ENCODE measurements around the gene KCTD16.

The KCTD16 gene

GRCh38 chr5:144162686-144163085, 8.0 kb upstream of the KCTD16 start:
- Histone ChIP-seq H3K27ac (ENCODE audit: low read length) (no peak overlapping the region), H3K4me3 (ENCODE audit: low read length) (no peak overlapping the region), H3K27me3 (ENCODE audit: control insufficient read depth, insufficient read depth, low read length) (no peaks in the 10 kb centered on the region), H3K36me3 (ENCODE audit: control insufficient read depth, insufficient read depth, low read length) (peaks cover 9% of the 10 kb centered on the region; the same call in 1 of the 2 replicates), H3K4me1 (ENCODE audit: control insufficient read depth, insufficient read depth, low read length) (no peaks in the 10 kb centered on the region), H3K9me3 (ENCODE audit: control insufficient read depth, insufficient read depth, low read length) (no peaks in the 10 kb centered on the region)
- no CpG with 5 or more reads among the region's 1 CpG for WGBS (ENCODE audit: insufficient coverage, insufficient read length)
- DNase-seq (ENCODE audit: low read depth, low spot score): no peak

GRCh38 chr5:144166696-144167095, 4.0 kb upstream of the KCTD16 start:
- no peak overlapping the region for H3K4me3 ChIP-seq (ENCODE audit: low read length)
- H3K27ac ChIP-seq (ENCODE audit: low read length): no peak overlapping the region
- no peaks in the 10 kb centered on the region for H3K9me3 ChIP-seq (ENCODE audit: control insufficient read depth, insufficient read depth, low read length)
- no peak for DNase-seq (ENCODE audit: low read depth, low spot score)
- H3K27me3 ChIP-seq (ENCODE audit: control insufficient read depth, insufficient read depth, low read length): no peaks in the 10 kb centered on the region
- H3K36me3 ChIP-seq (ENCODE audit: control insufficient read depth, insufficient read depth, low read length): peaks cover 7% of the 10 kb centered on the region; the same call in 1 of the 2 replicates
- WGBS (ENCODE audit: insufficient coverage, insufficient read length): no CpG with 5 or more reads among the region's 1 CpG
- no peaks in the 10 kb centered on the region for H3K4me1 ChIP-seq (ENCODE audit: control insufficient read depth, insufficient read depth, low read length)

- no peak for DNase-seq (ENCODE audit: low read depth, low spot score)
- H3K4me3 ChIP-seq (ENCODE audit: low read length): no peak overlapping the region
- H3K4me1 ChIP-seq (ENCODE audit: control insufficient read depth, insufficient read depth, low read length): no peaks in the 10 kb centered on the region
- no peak overlapping the region for H3K27ac ChIP-seq (ENCODE audit: low read length)
- no peaks in the 10 kb centered on the region for H3K27me3 ChIP-seq (ENCODE audit: control insufficient read depth, insufficient read depth, low read length)
- no peaks in the 10 kb centered on the region for H3K9me3 ChIP-seq (ENCODE audit: control insufficient read depth, insufficient read depth, low read length)
- H3K36me3 ChIP-seq (ENCODE audit: control insufficient read depth, insufficient read depth, low read length): peaks cover 7% of the 10 kb centered on the region; the same call in 1 of the 2 replicates
- no CpG with 5 or more reads among the region's 3 CpGs for WGBS (ENCODE audit: insufficient coverage, insufficient read length)
Observed at GRCh38 chr5:144167998-144168397, 2.7 kb upstream of the KCTD16 start.

- no peak for DNase-seq (ENCODE audit: low read depth, low spot score)
- Histone ChIP-seq H3K27ac (ENCODE audit: low read length) (no peak overlapping the region), H3K9me3 (ENCODE audit: control insufficient read depth, insufficient read depth, low read length) (no peaks in the 10 kb centered on the region), H3K4me3 (ENCODE audit: low read length) (peak overlapping the region; percentile 96; the same call in 1 of the 2 replicates), H3K4me1 (ENCODE audit: control insufficient read depth, insufficient read depth, low read length) (no peaks in the 10 kb centered on the region), H3K36me3 (ENCODE audit: control insufficient read depth, insufficient read depth, low read length) (0 out of 2 replicates have a peak, but pooled peaks cover 2% of the 10 kb centered on the region), H3K27me3 (ENCODE audit: control insufficient read depth, insufficient read depth, low read length) (no peaks in the 10 kb centered on the region)
- no CpG with 5 or more reads among the region's 12 CpGs for whole genome bisulfite sequencing (ENCODE audit: insufficient coverage, insufficient read length)
Observed at GRCh38 chr5:144169904-144170275, 783 bp upstream of the KCTD16 start.

GRCh38 chr5:144173766-144174165, 3.1 kb downstream of the KCTD16 start:
- WGBS (ENCODE audit: insufficient coverage, insufficient read length): no CpG with 5 or more reads among the region's 3 CpGs
- H3K27ac ChIP-seq (ENCODE audit: low read length): no peak overlapping the region
- H3K27me3 ChIP-seq (ENCODE audit: control insufficient read depth, insufficient read depth, low read length): no peaks in the 10 kb centered on the region
- no peak overlapping the region for H3K4me3 ChIP-seq (ENCODE audit: low read length)
- H3K9me3 ChIP-seq (ENCODE audit: control insufficient read depth, insufficient read depth, low read length): no peaks in the 10 kb centered on the region
- no peaks in the 10 kb centered on the region for H3K4me1 ChIP-seq (ENCODE audit: control insufficient read depth, insufficient read depth, low read length)
- H3K36me3 ChIP-seq (ENCODE audit: control insufficient read depth, insufficient read depth, low read length): no peaks in the 10 kb centered on the region
- DNase-seq (ENCODE audit: low read depth, low spot score): no peak

- Histone ChIP-seq H3K4me3 (ENCODE audit: low read length) (no peak overlapping the region), H3K27me3 (ENCODE audit: control insufficient read depth, insufficient read depth, low read length) (no peaks in the 10 kb centered on the region), H3K9me3 (ENCODE audit: control insufficient read depth, insufficient read depth, low read length) (no peaks in the 10 kb centered on the region), H3K4me1 (ENCODE audit: control insufficient read depth, insufficient read depth, low read length) (no peaks in the 10 kb centered on the region; the same call in 1 of the 2 replicates), H3K27ac (ENCODE audit: low read length) (no peak overlapping the region), H3K36me3 (ENCODE audit: control insufficient read depth, insufficient read depth, low read length) (no peaks in the 10 kb centered on the region)
- no CpG with 5 or more reads among the region's 3 CpGs for WGBS (ENCODE audit: insufficient coverage, insufficient read length)
- no peak for DNase-seq (ENCODE audit: low read depth, low spot score)
Observed at GRCh38 chr5:144177548-144177947, 6.9 kb downstream of the KCTD16 start.

- Histone ChIP-seq H3K36me3 (ENCODE audit: control insufficient read depth, insufficient read depth, low read length) (no peaks in the 10 kb centered on the region), H3K4me3 (ENCODE audit: low read length) (no peak overlapping the region), H3K9me3 (ENCODE audit: control insufficient read depth, insufficient read depth, low read length) (no peaks in the 10 kb centered on the region), H3K27me3 (ENCODE audit: control insufficient read depth, insufficient read depth, low read length) (no peaks in the 10 kb centered on the region), H3K4me1 (ENCODE audit: control insufficient read depth, insufficient read depth, low read length) (no peaks in the 10 kb centered on the region; the same call in 1 of the 2 replicates), H3K27ac (ENCODE audit: low read length) (no peak overlapping the region)
- WGBS (ENCODE audit: insufficient coverage, insufficient read length): no CpG with 5 or more reads among the region's 1 CpG
- DNase-seq (ENCODE audit: low read depth, low spot score): no peak
Observed at GRCh38 chr5:144179226-144179625, 8.6 kb downstream of the KCTD16 start.

GRCh38 chr5:144183254-144183889, 12.7 kb downstream of the KCTD16 start:
- no peaks in the 10 kb centered on the region; the same call in 1 of the 2 replicates for H3K4me1 ChIP-seq (ENCODE audit: control insufficient read depth, insufficient read depth, low read length)
- no CpG with 5 or more reads among the region's 4 CpGs for WGBS (ENCODE audit: insufficient coverage, insufficient read length)
- H3K4me3 ChIP-seq (ENCODE audit: low read length): no peak overlapping the region
- no peak overlapping the region for H3K27ac ChIP-seq (ENCODE audit: low read length)
- no peaks in the 10 kb centered on the region for H3K9me3 ChIP-seq (ENCODE audit: control insufficient read depth, insufficient read depth, low read length)
- no peaks in the 10 kb centered on the region for H3K36me3 ChIP-seq (ENCODE audit: control insufficient read depth, insufficient read depth, low read length)
- H3K27me3 ChIP-seq (ENCODE audit: control insufficient read depth, insufficient read depth, low read length): no peaks in the 10 kb centered on the region
- no peak for DNase-seq (ENCODE audit: low read depth, low spot score)

GRCh38 chr5:144187699-144188294, 17.1 kb downstream of the KCTD16 start:
- peaks cover 1% of the 10 kb centered on the region; the same call in 1 of the 2 replicates for H3K4me1 ChIP-seq (ENCODE audit: control insufficient read depth, insufficient read depth, low read length)
- no peaks in the 10 kb centered on the region for H3K27me3 ChIP-seq (ENCODE audit: control insufficient read depth, insufficient read depth, low read length)
- DNase-seq (ENCODE audit: low read depth, low spot score): no peak
- H3K27ac ChIP-seq (ENCODE audit: low read length): no peak overlapping the region
- WGBS (ENCODE audit: insufficient coverage, insufficient read length): no CpG with 5 or more reads among the region's 2 CpGs
- H3K36me3 ChIP-seq (ENCODE audit: control insufficient read depth, insufficient read depth, low read length): no peaks in the 10 kb centered on the region
- no peak overlapping the region for H3K4me3 ChIP-seq (ENCODE audit: low read length)
- H3K9me3 ChIP-seq (ENCODE audit: control insufficient read depth, insufficient read depth, low read length): no peaks in the 10 kb centered on the region

GRCh38 chr5:144189800-144190429, 19.2 kb downstream of the KCTD16 start:
- WGBS (ENCODE audit: insufficient coverage, insufficient read length): no CpG with 5 or more reads among the region's 10 CpGs
- no peaks in the 10 kb centered on the region for H3K27me3 ChIP-seq (ENCODE audit: control insufficient read depth, insufficient read depth, low read length)
- no peak overlapping the region for H3K27ac ChIP-seq (ENCODE audit: low read length)
- peaks cover 1% of the 10 kb centered on the region; the same call in 1 of the 2 replicates for H3K4me1 ChIP-seq (ENCODE audit: control insufficient read depth, insufficient read depth, low read length)
- H3K9me3 ChIP-seq (ENCODE audit: control insufficient read depth, insufficient read depth, low read length): no peaks in the 10 kb centered on the region
- no peak overlapping the region for H3K4me3 ChIP-seq (ENCODE audit: low read length)
- H3K36me3 ChIP-seq (ENCODE audit: control insufficient read depth, insufficient read depth, low read length): no peaks in the 10 kb centered on the region
- no peak for DNase-seq (ENCODE audit: low read depth, low spot score)

All from iPS DF 6.9 (cell line).